ENCODE data around the gene FKBP2.

- no peak for TF ChIP-seq CTCF (IDR thresholded peaks at IDR 0.05 in 4 of 5, conservative IDR thresholded peaks at IDR 0.05 in 1 of 5)
- no peak for TF ChIP-seq POLR2A (IDR thresholded peaks at IDR 0.05)
Observed at GRCh38 chr11:64238999-64239398, 1.9 kb upstream of the FKBP2 start.

All from gastrocnemius medialis (tissue), 4 donors.